Measurements from ENCODE around the gene CPVL. TPM values are rescaled to one million over a fixed set of nuclear protein-coding genes. Genes with fewer than 3 reads are reported as not detected.
A peak's percentile ranks its signal among the peaks of the same experiment; 100 is the strongest.

CPVL gene
- total RNA-seq, 1 experiment from 2014 or later = 62.7 TPM

- H3K4me1 Mint-ChIP-seq (ENCODE audit: low read depth, unreplicated experiment) = peaks cover 18% of the 10 kb centered on the region
- TF ChIP-seq CTCF (IDR thresholded peaks at IDR 0.05; ENCODE audit: unreplicated experiment) = peak; percentile 97
- peak; percentile 86 for DNase-seq
- intact Hi-C loops (cut with micrococcal nuclease; ENCODE audit: unreplicated experiment) = loop anchor here (1.0 to 5.0 kb wide), 4 partner anchors 75 to 267 kb away; no protein-coding TSS in a partner anchor
- CTCF ChIA-PET = interaction anchor here (0.5 to 3.3 kb wide), 25 partner anchors 10 to 273 kb away, joined by 3 to 50 read pairs (median 4); no protein-coding TSS in a partner anchor
- H3K36me3 Mint-ChIP-seq (ENCODE audit: insufficient read depth, unreplicated experiment) = peaks cover 13% of the 10 kb centered on the region
- H3K4me3 Mint-ChIP-seq (ENCODE audit: low read depth, unreplicated experiment) = no peak overlapping the region
- BruUV-seq (replicated peaks) = no TSS peak
- H3K9me3 Mint-ChIP-seq (ENCODE audit: low read depth, unreplicated experiment) = no peaks in the 10 kb centered on the region
- peaks cover 14% of the 10 kb centered on the region for H3K27me3 Mint-ChIP-seq (ENCODE audit: unreplicated experiment)
- H3K27ac Mint-ChIP-seq (ENCODE audit: unreplicated experiment) = no peak overlapping the region
Observed at GRCh38 chr7:29189743-29190201, 43.4 kb upstream of the CPVL start.

DNA sequence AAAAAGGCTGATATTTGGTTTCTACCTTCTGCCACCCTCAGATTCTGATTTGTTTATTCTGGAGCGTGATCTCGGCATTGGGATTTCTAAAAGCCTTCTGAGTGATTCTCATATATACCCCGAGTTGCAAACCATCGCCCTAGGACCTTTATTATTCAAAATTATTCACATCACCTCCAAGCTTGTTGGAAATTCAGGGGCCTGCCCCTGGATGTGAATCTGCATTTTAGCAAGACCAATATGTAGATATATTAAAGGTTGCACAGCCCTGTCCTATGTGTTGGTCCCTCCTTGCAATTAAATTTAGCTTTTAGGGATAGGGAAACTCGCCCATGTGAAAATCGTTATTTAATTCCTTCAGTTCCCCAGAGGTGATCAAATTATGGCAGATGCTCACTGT lies 39.3 kb upstream of the CPVL start:
- H3K9me3 Mint-ChIP-seq (ENCODE audit: low read depth, unreplicated experiment) = no peaks in the 10 kb centered on the region
- H3K27me3 Mint-ChIP-seq (ENCODE audit: unreplicated experiment) = no peaks in the 10 kb centered on the region
- no peak for DNase-seq
- no peak overlapping the region for H3K4me3 Mint-ChIP-seq (ENCODE audit: low read depth, unreplicated experiment)
- BruUV-seq (replicated peaks) = no TSS peak
- no peak for TF ChIP-seq CTCF (IDR thresholded peaks at IDR 0.05; ENCODE audit: unreplicated experiment)
- intact Hi-C loops (cut with micrococcal nuclease; ENCODE audit: unreplicated experiment) = loop anchor here (5.0 kb wide), 1 partner anchor 263 kb away; no protein-coding TSS in a partner anchor
- CTCF ChIA-PET = interaction anchor here (0.7 kb wide), 2 partner anchors 139 to 236 kb away, joined by 3 read pairs; no protein-coding TSS in a partner anchor
- H3K4me1 Mint-ChIP-seq (ENCODE audit: low read depth, unreplicated experiment) = peaks cover 11% of the 10 kb centered on the region
- no peak overlapping the region for H3K27ac Mint-ChIP-seq (ENCODE audit: unreplicated experiment)
- H3K36me3 Mint-ChIP-seq (ENCODE audit: insufficient read depth, unreplicated experiment) = no peaks in the 10 kb centered on the region

DNA sequence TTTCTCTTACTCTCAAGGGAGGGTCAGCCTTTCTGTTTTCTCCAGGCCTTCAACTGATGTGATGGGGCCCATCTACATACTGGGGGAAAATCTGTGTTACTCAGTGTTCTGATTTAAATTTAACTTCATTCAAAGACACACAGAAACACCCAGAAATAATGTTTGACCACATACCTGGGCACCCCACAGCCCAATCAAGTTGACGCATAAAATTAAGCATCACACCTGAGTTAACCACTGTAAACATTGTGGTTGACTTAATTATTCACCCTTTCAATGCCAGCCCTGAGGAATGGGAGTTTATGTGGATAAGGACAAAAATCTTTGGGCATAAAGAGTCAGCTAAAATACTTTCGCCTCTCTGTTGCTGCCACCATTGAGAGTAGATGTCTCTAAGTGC lies 38.3 kb upstream of the CPVL start:
- Mint-ChIP-seq H3K9me3 (ENCODE audit: low read depth, unreplicated experiment) (no peaks in the 10 kb centered on the region), H3K27ac (ENCODE audit: unreplicated experiment) (no peak overlapping the region), H3K4me3 (ENCODE audit: low read depth, unreplicated experiment) (no peak overlapping the region), H3K4me1 (ENCODE audit: low read depth, unreplicated experiment) (peaks cover 4% of the 10 kb centered on the region), H3K36me3 (ENCODE audit: insufficient read depth, unreplicated experiment) (no peaks in the 10 kb centered on the region), H3K27me3 (ENCODE audit: unreplicated experiment) (no peaks in the 10 kb centered on the region)
- no peak for DNase-seq
- intact Hi-C loops (cut with micrococcal nuclease; ENCODE audit: unreplicated experiment) = no loop called here
- CTCF ChIA-PET = no interaction called here
- no TSS peak for BruUV-seq (replicated peaks)
- no peak for TF ChIP-seq CTCF (IDR thresholded peaks at IDR 0.05; ENCODE audit: unreplicated experiment)

- Mint-ChIP-seq H3K9me3 (ENCODE audit: low read depth, unreplicated experiment) (no peaks in the 10 kb centered on the region), H3K27ac (ENCODE audit: unreplicated experiment) (no peak overlapping the region), H3K36me3 (ENCODE audit: insufficient read depth, unreplicated experiment) (no peaks in the 10 kb centered on the region), H3K4me3 (ENCODE audit: low read depth, unreplicated experiment) (no peak overlapping the region), H3K27me3 (ENCODE audit: unreplicated experiment) (no peaks in the 10 kb centered on the region), H3K4me1 (ENCODE audit: low read depth, unreplicated experiment) (peaks cover 10% of the 10 kb centered on the region)
- no TSS peak for BruUV-seq (replicated peaks)
- TF ChIP-seq CTCF (IDR thresholded peaks at IDR 0.05; ENCODE audit: unreplicated experiment) = no peak
- no peak for DNase-seq
- intact Hi-C loops (cut with micrococcal nuclease; ENCODE audit: unreplicated experiment) = no loop called here
- CTCF ChIA-PET = no interaction called here
Observed at GRCh38 chr7:29179115-29179514, 32.8 kb upstream of the CPVL start.

Measured in Calu3 (cell line).